Ishikawa (cell line): ENCODE data around the gene DOCK7.

Source experiments
- CEBPB ChIP-seq: IDR thresholded peaks from 2 replicates; pipeline ENCODE4 v1.6.1; 2012
- CREB1 ChIP-seq: IDR thresholded peaks from 2 replicates; pipeline ENCODE4 v1.6.1; 2012; ENCODE audit warnings: low read depth
- EGR1 ChIP-seq: IDR thresholded peaks from 2 replicates; pipeline ENCODE4 v1.6.1; 2012
- EP300 ChIP-seq: IDR thresholded peaks from 2 replicates; pipeline ENCODE4 v1.6.1; 2012; ENCODE audit warnings: borderline replicate concordance
- FOXM1 ChIP-seq: IDR thresholded peaks from 2 replicates; pipeline ENCODE4 v1.6.1; 2012; ENCODE audit warnings: low read depth, borderline replicate concordance
- NFIC ChIP-seq: IDR thresholded peaks from 2 replicates; pipeline ENCODE4 v1.6.1; 2012
- RAD21 ChIP-seq: IDR thresholded peaks from 2 replicates; pipeline ENCODE4 v1.6.1; 2012; ENCODE audit warnings: low read depth
- TAF1 ChIP-seq: IDR thresholded peaks from 2 replicates; pipeline ENCODE4 v1.6.1; 2012; ENCODE audit warnings: low read depth, mild to moderate bottlenecking
- TCF12 ChIP-seq: IDR thresholded peaks from 2 replicates; pipeline ENCODE4 v1.6.1; 2012; ENCODE audit warnings: low read depth
- TEAD4 ChIP-seq: IDR thresholded peaks from 2 replicates; pipeline ENCODE4 v1.6.1; 2012
- YY1 ChIP-seq: IDR thresholded peaks from 2 replicates; pipeline ENCODE4 v1.6.1; 2012; ENCODE audit warnings: low read depth
- ZBTB7A ChIP-seq: IDR thresholded peaks from 2 replicates; pipeline ENCODE4 v1.6.1; 2012; ENCODE audit warnings: low read depth
- TF ChIP-seq, protein P1 (sequence below): IDR thresholded peaks from 2 replicates; pipeline ENCODE4 v1.6.1; 2012
- TF ChIP-seq, protein P2 (sequence below): IDR thresholded peaks from 2 replicates; pipeline ENCODE4 v1.6.1; 2012; ENCODE audit warnings: low read depth, mild to moderate bottlenecking
- TF ChIP-seq, protein P3 (sequence below): IDR thresholded peaks from 2 replicates; pipeline ENCODE4 v1.6.1; 2012

DOCK7 gene, protein sequence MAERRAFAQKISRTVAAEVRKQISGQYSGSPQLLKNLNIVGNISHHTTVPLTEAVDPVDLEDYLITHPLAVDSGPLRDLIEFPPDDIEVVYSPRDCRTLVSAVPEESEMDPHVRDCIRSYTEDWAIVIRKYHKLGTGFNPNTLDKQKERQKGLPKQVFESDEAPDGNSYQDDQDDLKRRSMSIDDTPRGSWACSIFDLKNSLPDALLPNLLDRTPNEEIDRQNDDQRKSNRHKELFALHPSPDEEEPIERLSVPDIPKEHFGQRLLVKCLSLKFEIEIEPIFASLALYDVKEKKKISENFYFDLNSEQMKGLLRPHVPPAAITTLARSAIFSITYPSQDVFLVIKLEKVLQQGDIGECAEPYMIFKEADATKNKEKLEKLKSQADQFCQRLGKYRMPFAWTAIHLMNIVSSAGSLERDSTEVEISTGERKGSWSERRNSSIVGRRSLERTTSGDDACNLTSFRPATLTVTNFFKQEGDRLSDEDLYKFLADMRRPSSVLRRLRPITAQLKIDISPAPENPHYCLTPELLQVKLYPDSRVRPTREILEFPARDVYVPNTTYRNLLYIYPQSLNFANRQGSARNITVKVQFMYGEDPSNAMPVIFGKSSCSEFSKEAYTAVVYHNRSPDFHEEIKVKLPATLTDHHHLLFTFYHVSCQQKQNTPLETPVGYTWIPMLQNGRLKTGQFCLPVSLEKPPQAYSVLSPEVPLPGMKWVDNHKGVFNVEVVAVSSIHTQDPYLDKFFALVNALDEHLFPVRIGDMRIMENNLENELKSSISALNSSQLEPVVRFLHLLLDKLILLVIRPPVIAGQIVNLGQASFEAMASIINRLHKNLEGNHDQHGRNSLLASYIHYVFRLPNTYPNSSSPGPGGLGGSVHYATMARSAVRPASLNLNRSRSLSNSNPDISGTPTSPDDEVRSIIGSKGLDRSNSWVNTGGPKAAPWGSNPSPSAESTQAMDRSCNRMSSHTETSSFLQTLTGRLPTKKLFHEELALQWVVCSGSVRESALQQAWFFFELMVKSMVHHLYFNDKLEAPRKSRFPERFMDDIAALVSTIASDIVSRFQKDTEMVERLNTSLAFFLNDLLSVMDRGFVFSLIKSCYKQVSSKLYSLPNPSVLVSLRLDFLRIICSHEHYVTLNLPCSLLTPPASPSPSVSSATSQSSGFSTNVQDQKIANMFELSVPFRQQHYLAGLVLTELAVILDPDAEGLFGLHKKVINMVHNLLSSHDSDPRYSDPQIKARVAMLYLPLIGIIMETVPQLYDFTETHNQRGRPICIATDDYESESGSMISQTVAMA (N-terminal part only)

DNA sequence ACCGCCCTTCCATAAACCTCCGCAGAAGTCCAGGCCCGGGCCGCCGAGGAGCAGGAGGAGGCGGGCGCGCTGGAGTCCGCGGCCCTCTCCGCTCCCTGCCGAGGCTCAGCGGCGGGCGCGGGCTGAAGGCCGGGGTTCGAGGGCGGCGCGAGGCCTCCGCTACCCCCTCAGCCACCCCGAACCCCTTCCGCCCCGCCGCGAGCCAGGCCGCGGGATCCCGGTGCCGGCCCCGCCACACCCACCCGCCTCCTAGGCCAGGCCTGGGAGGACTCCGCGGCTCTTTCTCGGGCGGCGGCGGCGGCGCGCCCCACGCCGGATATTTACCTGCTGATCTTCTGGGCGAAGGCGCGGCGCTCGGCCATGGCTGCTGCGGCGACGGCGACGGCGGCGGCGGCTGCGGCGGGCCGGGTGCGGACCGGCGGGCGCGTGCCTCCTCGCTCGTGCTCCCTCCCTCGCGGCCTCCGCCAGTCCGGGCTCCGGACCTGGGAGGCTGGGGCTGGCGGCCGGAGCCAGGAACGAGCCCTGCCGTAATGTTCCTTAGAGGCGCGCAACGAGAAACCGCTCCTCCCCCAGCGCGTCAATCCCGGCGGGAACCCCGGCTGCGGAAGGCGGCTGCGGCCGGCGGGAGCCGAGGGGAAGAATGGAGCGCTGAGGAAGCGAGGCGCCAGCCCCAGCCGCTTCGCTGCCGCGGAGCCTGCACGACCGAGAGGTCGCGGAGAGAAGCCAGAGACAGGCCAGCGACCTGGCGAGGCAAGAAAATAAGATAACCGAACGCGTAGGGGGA is at the start of gene DOCK7:
DOCK7 (minus strand) TSS at position 484 of the 784 bp plus-strand sequence; CDS start at position 362, 122 bp downstream.
- TF ChIP-seq TAF1 (peak; percentile 65; the same call in 1 of the 2 replicates), CEBPB (no peak), YY1 (peak; percentile 76), ZBTB7A (peak; percentile 68; the same call in 1 of the 2 replicates), EGR1 (no peak), RAD21 (0 out of 2 replicates have a peak, but pooled peaks have one; percentile 0), NFIC (no peak), FOXM1 (no peak), TEAD4 (0 out of 2 replicates have a peak, but pooled peaks have one; percentile 5), TCF12 (0 out of 2 replicates have a peak, but pooled peaks have one; percentile 62), EP300 (no peak)
- TF ChIP-seq, protein P1, sequence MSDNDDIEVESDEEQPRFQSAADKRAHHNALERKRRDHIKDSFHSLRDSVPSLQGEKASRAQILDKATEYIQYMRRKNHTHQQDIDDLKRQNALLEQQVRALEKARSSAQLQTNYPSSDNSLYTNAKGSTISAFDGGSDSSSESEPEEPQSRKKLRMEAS: no peak; the same call in 1 of the 2 replicates
- TF ChIP-seq, protein P2, sequence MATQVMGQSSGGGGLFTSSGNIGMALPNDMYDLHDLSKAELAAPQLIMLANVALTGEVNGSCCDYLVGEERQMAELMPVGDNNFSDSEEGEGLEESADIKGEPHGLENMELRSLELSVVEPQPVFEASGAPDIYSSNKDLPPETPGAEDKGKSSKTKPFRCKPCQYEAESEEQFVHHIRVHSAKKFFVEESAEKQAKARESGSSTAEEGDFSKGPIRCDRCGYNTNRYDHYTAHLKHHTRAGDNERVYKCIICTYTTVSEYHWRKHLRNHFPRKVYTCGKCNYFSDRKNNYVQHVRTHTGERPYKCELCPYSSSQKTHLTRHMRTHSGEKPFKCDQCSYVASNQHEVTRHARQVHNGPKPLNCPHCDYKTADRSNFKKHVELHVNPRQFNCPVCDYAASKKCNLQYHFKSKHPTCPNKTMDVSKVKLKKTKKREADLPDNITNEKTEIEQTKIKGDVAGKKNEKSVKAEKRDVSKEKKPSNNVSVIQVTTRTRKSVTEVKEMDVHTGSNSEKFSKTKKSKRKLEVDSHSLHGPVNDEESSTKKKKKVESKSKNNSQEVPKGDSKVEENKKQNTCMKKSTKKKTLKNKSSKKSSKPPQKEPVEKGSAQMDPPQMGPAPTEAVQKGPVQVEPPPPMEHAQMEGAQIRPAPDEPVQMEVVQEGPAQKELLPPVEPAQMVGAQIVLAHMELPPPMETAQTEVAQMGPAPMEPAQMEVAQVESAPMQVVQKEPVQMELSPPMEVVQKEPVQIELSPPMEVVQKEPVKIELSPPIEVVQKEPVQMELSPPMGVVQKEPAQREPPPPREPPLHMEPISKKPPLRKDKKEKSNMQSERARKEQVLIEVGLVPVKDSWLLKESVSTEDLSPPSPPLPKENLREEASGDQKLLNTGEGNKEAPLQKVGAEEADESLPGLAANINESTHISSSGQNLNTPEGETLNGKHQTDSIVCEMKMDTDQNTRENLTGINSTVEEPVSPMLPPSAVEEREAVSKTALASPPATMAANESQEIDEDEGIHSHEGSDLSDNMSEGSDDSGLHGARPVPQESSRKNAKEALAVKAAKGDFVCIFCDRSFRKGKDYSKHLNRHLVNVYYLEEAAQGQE: no peak

GRCh38 chr1:62735491-62736171 is 47.4 kb upstream of the DOCK7 start:
- TF ChIP-seq TAF1 (no peak), ZBTB7A (no peak), RAD21 (no peak), EP300 (no peak), TEAD4 (no peak), EGR1 (no peak), TCF12 (no peak), CEBPB (no peak), YY1 (no peak), CREB1 (no peak)
- TF ChIP-seq, protein P3, sequence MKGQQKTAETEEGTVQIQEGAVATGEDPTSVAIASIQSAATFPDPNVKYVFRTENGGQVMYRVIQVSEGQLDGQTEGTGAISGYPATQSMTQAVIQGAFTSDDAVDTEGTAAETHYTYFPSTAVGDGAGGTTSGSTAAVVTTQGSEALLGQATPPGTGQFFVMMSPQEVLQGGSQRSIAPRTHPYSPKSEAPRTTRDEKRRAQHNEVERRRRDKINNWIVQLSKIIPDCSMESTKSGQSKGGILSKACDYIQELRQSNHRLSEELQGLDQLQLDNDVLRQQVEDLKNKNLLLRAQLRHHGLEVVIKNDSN: no peak
- TF ChIP-seq, protein P1: no peak
- TF ChIP-seq, protein P2: no peak

DNA sequence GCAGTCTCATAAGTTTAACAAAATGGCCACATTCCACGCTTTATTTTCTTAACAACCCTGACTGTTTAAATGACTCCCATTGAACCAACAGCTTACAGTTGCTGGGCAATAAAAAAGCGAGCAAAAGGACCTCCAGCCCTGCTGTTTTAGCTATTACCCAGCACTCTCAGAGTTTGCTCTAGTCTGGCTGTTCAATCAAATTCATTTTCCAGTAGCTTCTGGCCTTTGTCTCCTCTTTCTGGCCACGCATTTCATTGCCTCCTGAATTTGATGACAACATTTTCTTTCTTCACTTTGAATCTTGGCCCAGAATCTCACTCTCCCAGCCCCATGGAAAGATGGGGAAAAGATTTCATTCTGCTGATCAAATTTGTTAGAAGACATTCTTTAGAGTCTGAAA is 44.1 kb upstream of the DOCK7 start:
- no peak for TF ChIP-seq TAF1
- no peak for TF ChIP-seq EGR1
- TF ChIP-seq, protein P3: no peak
- TF ChIP-seq YY1: no peak

DNA sequence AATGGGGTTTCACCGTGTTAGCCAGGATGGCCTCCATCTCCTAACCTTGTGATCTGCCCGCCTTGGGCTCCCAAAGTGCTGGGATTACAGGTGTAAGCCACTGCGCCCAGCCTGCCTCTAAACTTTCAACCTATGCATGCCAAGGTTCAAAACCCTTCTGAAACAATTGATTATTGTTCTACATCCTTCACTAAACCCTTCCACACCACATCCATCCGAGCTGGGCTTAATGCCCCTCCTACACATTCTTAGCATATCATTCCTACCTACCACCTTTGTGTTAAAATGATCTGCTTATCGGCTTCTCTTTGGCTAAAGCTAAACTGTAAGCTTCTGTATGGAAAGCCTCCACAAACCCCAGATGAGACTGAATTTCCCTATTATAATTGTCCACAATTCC is 40.8 kb upstream of the DOCK7 start:
- no peak for TF ChIP-seq YY1
- no peak for TF ChIP-seq TCF12
- no peak for TF ChIP-seq EP300
- no peak for TF ChIP-seq NFIC
- TF ChIP-seq ZBTB7A: no peak
- TF ChIP-seq, protein P3: no peak
- TF ChIP-seq RAD21: no peak
- TF ChIP-seq TAF1: no peak
- no peak for TF ChIP-seq FOXM1
- TF ChIP-seq TEAD4: no peak
